HG02678 (cell line): ENCODE measurements around the gene S100A10.

Source experiments
- ATAC-seq: cut with Tn5 transposase; IDR thresholded peaks from one replicate; pipeline ENCODE4 v1.9.1; 2021; ENCODE audit warnings: mild to moderate bottlenecking, moderate library complexity; ENCODE audit not compliant: unreplicated experiment

Gene S100A10, protein sequence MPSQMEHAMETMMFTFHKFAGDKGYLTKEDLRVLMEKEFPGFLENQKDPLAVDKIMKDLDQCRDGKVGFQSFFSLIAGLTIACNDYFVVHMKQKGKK

DNA sequence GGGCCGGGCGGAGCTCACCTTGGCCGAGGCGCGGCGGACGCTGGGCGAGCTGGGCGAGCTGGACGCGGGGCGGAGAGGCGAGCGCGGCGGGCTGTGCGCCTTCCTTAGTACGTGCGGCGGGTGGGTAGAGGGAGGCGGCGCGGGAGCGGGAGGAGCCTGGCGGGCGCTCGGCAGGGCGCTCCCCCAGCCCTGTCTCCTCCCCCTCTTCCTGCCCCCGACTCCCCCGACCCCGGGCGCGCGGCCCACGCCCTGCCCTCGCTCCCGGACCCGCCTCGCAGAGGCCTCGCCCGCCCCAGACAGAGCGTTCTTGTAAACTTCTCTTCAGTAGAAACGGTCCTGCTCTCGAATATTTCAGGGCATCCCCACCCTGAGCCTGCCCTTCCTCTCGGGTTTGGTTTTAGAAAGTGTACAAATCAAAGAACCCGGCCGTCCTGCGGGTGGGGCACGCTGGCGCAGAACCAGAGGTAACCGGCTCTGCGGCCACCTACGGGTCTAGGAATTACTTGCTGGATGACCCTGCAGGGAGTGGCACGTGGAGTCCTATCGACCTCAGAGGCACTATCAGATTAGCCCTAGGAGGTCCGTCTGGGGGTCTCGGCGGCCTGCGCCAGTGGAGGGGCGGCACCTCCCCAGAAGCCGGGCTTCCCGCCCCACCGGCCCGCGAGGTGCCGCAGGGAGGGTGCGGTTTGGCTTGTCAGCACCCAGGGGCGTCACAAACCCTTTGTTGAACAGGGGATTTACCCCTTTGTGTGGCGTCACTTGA, at the start of gene S100A10:
Gene S100A10 (minus strand): TSS at position 126 of the 763 bp plus-strand sequence. CDS start 7,629 bp downstream, outside the sequence.
- ATAC-seq: peak; percentile 64

DNA sequence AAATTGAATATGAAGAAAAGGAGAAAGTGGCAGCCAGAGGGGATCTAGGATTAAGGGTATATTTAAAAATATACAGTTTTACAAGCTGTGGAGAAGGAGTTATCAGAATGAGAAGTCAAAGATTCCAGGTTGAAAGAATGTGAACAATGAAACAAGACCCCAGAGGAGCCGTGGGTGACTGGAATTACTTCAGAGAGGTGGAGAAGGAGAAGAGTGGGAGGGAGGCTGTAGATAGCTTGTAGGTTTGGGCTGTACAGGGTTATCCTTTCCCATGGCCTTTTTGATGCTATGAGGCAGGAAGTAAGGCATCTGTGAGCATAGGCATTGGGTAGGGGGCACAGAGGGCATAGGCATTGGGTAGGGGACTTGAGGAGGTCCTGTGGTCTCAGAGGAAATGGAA, 48.4 kb upstream of the S100A10 start:
- ATAC-seq: no peak

DNA sequence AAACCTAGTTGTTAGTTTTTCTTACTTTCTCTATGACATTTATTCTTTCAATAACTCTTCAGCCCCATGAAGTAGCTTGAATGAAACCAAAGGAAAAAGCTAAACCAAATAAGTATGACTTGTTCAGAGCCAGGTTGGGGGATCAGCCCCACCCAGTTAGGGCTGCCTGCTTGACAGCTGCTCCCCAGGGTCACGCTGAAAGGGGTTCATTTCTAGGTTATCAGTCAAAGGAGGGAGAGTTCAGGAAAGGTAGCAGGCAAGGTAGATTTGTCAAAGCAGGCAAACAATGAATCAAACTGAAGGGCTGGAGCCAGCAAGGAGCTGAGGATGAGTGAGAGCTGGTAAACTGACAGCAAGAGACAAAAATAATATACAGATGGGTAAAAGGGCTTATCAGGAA, 46.2 kb upstream of the S100A10 start:
- no peak for ATAC-seq

DNA sequence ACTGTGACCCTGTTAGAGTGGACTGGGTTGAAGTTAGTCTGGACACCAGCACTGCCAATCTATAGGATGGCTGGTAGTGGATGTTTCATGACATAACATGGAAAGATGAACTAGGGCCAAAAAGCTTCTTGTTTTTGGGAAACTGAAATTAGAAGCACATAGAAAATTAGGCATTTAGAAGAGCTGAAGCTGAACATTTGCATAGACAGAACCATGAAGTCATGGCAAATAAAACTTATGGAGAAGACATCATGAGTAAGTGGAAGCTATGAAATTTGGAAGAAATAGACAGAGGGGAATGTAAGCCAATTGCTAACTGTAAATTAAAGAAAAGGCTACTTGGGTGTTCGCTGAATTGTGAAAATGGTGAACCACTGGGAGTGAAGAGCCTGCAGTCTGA, 45.8 kb upstream of the S100A10 start:
- ATAC-seq: no peak

DNA sequence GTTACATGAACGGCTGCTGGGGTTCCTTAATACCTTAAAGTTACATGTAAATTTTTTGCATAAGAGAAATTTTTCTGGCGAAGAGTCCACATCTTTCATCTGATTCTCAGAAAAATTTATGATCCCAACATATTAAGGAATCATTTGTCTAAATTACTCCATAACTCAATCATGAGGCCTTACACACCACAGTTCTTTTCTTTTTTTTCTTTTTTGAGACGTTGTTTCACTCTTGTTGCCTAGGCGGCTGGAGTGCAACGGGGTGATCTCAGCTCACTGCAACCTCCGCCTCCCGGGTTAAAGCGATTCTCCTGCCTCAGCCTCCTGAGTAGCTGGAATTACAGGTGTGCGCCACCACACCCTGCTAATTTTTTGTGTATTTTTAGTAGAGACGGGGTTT, 45.2 kb upstream of the S100A10 start:
- ATAC-seq: no peak

DNA sequence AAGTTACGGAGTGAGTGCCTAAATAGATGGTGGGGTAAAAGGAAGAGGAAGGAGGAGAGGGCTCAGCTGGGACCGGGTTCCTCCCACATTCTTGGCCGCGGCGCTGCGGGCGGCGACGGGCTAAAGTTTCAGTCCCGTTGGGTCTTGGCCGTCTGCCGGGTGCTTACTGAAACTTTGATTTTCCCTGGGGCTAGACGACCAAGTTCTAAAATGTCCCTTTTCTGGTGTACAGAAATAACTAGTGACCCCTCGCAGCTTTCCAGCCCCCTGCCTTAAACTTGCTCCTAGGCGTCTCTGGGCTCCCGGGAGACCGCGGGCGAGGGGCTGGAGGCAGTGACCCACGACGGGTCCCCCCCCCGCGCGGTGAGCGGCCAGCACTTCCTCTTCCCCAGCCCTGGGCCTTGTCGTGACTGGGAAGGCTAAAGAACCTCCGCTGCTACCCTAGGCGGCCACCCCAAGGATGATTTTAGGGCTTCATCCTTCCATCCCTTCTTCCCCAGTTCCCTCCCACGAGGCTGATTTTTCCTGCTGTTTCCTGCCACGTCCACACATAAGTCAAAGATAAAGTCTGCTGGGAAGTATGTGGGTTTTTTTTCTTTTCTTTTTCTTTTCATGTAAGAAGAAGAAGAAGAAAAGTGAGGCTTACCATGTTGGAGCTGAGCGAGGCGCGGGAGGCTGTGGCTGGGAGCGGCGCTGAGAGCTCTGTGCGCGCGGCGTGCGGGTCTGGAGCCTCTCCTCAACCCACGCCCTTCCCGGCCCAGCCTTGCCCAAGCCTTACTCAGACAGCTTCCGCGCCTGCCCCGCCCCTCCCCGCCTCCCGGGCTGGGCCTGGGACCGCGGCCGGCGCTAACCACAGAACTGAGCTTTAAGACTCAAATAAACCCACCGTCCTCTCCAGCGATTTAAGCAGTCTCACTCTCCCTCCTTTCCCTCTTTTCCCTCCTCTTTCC, 42.9 kb upstream of the S100A10 start, which contains the start of gene S100A11:
Gene S100A11 (minus strand): TSS at position 738 of the 950 bp plus-strand sequence. CDS start 89 bp downstream, at position 649.
- ATAC-seq: peak; percentile 54

DNA sequence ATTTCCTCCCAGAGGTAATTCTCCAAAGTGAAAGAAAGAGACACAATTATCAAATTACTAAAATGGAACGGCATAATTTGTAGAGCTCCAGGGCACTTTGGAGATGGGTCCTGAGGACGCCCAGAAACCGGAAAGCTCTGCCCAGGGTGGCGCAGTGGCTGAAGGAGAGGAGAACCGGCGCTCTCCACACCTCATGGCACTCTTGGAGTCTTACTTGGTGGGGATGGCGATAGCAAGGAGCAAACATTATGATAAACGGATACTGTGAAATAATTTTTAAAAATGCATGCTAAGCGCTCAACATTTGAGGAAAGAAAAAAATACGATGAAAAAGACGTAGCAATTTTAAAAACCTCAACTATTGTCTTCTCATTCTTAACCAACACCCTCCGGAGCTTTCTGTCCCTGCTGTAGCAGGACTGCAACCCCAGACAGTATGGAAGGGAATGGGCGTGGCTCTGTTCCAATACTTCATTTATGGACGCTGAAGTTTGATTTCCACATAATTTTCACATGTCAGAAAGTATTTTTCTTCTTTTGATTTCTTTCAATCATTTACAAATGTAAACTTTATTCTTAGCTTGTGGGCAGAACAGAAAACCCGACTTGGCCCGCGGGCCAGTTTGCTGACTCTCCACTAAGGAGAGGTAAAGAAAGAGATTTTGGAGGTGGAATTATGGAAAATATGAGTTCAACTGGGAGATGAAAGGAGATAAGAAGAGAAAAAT, 42.0 kb upstream of the S100A10 start:
- no peak for ATAC-seq

DNA sequence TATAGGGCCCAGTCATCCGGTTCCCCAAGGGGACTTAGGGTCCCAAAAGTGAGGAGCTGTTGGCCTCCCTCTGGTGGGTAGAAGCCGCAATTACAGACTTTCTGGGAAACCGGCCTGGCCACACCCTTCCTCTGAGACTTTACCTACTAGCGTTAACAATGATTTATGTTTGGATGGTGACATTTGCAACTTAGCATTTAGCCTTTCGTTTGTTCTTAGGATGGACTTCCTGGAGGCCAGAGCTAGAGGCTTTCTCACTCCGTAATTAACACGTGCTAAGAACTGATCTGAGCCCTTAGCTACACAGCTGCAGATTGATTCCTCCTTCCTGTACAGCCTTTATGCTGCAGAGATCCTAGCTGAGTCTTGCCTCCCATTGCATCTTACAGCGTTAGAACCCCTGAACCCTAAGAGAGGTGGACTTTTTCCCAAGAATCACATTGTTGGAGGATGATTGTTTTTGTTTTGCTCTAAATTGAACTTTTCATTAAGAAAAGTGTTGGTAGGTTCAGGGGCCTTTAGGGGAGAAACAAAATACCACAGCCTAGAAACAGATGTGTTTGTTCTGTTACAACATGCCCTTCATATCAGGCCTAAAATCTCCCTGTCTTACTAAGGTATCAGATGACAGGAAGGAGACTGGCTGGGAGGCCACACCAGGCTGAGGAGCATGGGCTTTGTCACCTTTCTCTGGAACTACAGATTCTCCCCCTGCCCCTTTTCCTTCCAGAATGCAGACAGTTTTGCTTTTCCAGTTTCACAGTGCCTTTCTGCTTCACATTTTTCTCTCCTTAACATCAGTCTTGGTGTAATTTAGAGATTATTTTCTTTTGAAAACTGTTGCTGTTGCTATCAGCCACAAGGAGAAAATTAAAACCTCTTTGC, 41.2 kb upstream of the S100A10 start:
- ATAC-seq: peak; percentile 53

DNA sequence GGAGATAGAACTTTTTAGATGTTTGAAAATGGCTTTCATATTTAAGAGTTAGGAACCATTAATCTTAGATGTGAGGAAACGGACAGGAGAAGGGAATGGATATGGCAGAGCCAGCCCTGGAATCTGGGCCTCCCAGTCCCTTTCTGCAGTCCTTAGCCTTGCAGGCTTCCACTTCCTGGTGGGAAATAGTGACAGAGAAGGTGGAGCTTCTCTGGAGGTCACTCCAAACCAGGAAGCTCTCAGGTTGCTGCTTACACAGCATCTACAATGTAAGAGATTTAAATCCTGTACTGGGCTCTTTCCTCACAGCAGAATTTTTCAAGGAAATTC, 40.6 kb upstream of the S100A10 start:
- ATAC-seq: peak; percentile 7

DNA sequence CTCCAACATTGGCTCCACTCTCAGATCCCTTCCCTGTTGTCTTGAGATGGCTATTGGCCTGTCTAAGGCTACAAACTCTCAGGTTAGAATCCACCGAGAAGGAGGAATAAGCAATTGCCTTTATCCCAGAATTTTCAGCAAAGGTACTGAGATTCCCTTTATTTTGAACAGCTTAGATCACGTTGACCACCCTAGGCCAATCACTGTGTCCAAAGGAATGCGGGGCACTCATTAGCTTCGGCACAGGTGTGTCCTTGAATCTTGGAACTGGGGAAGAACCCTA, 36.2 kb upstream of the S100A10 start:
- no peak for ATAC-seq

DNA sequence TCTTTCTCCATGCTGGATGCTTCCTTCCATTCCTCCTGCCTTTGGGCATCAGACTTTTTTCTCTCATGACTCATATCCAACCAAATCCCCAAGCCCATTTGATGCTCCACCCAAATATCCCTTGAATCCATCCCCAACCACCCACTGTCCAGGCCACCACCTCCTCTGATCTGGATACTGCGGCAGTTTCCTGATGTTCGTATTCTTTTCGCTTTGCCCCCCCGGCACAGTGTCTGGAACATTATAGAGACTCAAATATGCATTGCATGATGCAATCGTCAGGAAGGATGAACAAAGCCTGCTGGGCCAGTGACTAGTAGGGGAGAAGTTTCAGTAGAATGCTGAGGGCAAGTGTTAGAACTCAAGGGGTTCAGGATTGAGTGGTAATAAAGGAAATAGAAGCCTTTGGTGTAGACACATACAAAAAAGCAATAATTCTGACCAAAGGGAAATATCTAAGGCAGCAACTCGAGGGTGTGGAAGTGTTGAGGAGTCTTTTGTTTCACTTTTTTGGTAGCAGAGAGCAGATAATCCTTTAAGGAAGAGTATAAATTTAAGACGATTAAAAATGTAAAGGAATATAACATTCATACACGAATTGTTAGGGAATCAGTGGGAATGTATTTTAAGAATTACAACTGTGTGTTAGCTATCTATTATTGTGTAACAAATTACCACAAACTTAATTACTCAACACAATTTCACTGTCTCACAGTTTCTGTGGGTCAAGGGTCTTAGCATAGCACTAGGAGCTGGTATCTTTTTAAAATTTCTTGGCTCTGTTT, 35.7 kb upstream of the S100A10 start:
- ATAC-seq: no peak

DNA sequence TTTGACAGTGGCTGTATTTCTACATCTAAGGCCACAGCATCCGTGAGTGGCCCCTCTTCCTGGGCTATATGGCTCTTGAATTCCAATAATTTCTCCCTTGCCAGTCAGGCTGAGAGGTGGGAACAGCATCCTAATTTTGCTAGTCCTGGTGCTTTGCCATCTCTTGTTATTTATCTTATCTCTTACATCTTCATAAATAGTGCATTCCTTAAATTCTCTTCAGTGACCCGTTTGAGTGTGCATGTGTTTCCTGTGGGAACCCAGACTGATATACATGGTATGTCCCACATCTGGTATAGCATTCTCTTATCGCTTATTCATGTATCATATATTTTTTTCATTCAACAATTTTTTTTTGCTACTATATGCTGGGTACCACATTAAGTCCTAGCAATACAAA, 33.2 kb upstream of the S100A10 start:
- ATAC-seq: no peak

DNA sequence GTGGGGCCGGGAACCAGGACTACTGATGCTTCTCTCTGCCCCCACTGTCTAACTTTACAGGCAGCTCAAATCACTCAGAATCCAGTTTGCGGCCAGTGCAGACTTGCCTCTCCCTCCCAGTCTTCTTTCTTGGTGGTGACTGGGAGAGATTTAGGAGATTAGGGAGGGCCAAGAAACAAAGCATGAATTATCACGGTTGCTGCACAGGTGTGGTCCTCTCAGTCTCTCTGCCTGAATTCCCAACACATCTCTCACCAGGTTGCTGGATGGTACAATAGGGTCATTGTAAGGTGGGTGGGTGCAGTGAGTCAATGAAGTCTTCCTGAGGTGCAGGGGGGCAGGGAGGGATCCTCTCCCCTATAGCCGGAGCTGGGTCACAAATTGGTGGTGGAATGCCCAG, 30.6 kb upstream of the S100A10 start:
- ATAC-seq: no peak

DNA sequence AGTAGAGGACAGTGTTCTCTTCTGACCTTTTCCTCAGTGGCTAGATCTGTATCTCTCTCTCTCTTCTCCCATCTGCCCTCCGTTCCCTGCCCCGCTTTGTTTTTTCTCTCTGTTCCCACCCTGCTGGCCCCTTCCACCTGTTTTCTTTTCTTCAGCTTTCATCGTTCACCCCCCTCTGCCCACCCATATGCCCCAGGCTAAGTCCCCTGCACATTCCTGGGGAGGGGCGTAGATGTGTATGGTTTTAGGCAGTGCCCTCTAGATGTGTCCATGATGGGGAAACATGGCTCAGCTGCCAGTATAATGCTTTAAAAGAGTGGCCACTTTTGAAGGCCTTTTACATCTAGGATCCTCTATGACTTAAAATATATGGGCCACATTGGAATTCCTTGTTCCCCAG, 29.6 kb upstream of the S100A10 start:
- no peak for ATAC-seq

DNA sequence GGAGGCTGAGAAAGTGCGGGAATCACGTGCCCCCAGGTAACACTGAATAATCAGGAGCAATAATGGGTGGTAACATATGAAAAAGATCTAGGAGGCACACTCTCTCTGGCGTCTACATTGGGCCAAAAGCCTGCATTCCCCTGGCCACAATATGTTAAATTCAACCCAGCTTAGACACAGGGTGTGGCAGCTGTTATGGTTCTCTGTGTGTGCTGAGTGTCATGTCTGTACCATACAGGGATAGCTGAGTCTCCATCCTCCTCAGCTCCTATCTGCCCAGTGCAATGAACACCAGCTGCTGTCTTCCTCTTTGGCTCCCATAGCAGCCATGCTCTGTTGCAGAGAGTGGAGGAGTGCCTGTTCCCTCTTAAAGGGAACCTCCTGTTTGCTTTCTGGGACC, 28.8 kb upstream of the S100A10 start:
- no peak for ATAC-seq

DNA sequence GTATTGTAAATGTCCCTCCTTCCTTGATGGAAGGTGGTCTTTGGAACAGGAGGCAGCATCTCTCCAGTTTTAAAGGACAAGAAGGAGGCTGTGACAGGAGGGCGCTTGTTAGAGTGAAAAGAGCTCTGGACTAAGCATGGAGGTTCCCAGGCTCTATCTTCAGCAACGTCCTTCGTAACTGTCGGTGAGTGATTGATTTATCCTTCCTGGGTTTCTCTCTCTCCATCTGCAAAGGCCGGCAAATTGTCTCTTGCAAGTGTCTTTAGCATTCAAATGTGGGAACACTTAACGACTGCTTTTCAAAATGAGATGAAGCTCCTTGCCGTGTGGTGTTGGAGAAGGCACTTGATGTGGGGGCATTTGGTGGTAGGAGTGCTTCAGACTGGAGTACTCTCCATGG, 27.9 kb upstream of the S100A10 start:
- no peak for ATAC-seq

DNA sequence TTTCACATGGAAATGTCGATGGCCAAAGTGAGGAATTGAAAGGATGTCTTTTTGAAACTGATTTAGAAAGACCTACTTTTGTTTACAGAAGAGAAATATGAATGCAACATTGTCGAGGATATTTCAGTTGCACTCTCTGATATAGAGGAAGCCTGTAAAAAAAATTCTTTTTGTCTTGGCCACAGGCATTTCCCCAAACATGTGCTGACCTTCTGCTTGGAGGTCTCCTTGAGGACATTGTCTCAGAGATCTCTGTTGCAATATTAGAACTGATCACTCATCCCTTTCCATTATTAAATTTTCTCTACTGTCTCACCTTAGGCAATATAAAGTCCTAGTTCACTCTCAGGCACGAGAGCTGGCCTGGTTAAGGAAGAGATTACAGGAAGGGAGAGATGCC, 27.2 kb upstream of the S100A10 start:
- no peak for ATAC-seq

DNA sequence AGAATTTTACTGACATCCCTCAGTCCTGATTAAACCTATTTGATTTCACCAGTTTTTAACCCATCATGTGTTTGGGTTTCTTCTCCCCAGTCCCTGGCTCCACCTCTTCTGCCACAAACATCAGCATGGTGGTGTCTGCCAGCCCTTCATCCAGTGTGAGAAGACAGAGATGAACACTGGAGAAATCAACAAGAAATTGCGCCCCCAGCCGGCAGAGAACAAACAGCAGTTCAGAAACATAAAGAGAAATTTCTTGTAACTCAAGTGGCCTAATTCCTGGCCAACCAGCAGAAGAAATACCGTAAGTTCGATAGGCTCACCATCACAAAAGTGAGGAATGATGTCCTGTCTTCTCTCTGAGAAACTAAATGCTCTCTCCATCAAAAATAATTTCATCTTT, 24.9 kb upstream of the S100A10 start:
- no peak for ATAC-seq

DNA sequence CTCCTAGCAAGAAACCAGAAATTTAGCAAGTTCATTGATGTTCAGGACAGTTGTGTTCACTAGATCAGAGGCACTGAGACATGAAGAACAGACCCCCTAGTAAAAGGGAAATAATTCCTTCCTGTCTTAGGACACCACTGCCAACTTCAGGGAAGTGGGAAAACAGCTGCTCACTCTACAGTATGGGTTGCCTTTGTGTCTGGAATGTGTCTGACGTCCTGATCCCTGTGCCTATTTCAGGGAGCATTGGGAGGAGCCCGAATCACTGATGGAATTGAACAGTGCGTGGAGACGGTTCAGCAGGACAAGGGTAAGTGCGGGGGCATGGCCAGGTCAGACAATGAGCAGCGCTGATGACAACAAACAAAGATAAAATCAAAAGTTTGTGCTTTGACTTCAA, 22.1 kb upstream of the S100A10 start:
- no peak for ATAC-seq

DNA sequence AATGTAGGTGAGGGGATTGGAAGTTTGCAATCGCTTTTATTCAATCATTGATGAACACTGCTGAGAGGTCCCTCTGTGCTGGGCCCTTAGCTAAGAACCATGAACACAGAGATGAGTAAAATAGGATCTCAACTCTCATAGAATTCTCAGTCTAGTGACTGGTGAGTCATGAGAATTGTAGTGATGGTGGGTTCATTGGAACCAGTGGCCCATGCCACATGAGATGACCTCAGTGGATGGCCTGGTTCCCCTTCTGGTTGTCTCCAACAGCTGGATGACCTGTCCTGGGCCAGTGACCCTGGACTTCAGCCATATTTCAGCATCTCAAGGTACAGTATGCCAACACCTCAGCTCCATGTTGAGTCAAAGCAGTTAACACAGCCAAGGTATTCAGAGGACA, 21.3 kb upstream of the S100A10 start:
- no peak for ATAC-seq
